Right kidney (tissue), 1 donor: ENCODE data around the gene ADGRA1.
A peak's percentile ranks its signal among the peaks of the same experiment; 100 is the strongest.
"Not testable (repeated sequence)": the region's sequence is repeated elsewhere in the genome, so short reads cannot be mapped to it uniquely, and the experiment has no call there.

Experiments used
- DNase-seq: peaks from one replicate; pipeline ENCODE4 v3.0.0-alpha.2; 2016

The ADGRA1 gene

GRCh38 chr10:133150226-133150625 lies 62.5 kb downstream of the ADGRA1 start:
- DNase-seq = no peak

- DNase-seq = no peak
Observed at GRCh38 chr10:133150656-133151055, 62.9 kb downstream of the ADGRA1 start.

GRCh38 chr10:133151071-133151470 lies 63.3 kb downstream of the ADGRA1 start:
- not testable (repeated sequence) for DNase-seq

GRCh38 chr10:133151543-133151972 lies 63.8 kb downstream of the ADGRA1 start:
- DNase-seq = no peak

GRCh38 chr10:133154411-133154810 lies 66.7 kb downstream of the ADGRA1 start:
- no peak for DNase-seq

- DNase-seq = no peak
Observed at GRCh38 chr10:133154996-133155778, 67.5 kb downstream of the ADGRA1 start.

- DNase-seq = no peak
Observed at GRCh38 chr10:133156674-133157579, 69.2 kb downstream of the ADGRA1 start.

GRCh38 chr10:133157662-133158436 lies 70.1 kb downstream of the ADGRA1 start:
- no peak for DNase-seq

- no peak for DNase-seq
Observed at GRCh38 chr10:133158437-133158755, 70.7 kb downstream of the ADGRA1 start.

GRCh38 chr10:133158756-133159610 lies 71.3 kb downstream of the ADGRA1 start:
- peak; percentile 74 for DNase-seq

- no peak for DNase-seq
Observed at GRCh38 chr10:133159611-133159949, 71.9 kb downstream of the ADGRA1 start.

GRCh38 chr10:133159950-133160825 lies 72.5 kb downstream of the ADGRA1 start, which contains the start of gene KNDC1:
KNDC1 (plus strand) TSS chr10:133160219; CDS start chr10:133160468, 249 bp downstream.
- peak; percentile 56 for DNase-seq

- DNase-seq = peak; percentile 51
Observed at GRCh38 chr10:133160826-133161471, 73.2 kb downstream of the ADGRA1 start.

- peak; percentile 53 for DNase-seq
Observed at GRCh38 chr10:133161486-133162109, 73.9 kb downstream of the ADGRA1 start.

- no peak for DNase-seq
Observed at GRCh38 chr10:133162178-133162909, 74.6 kb downstream of the ADGRA1 start.

GRCh38 chr10:133162910-133163856 lies 75.5 kb downstream of the ADGRA1 start:
- no peak for DNase-seq
